Posterior vena cava (tissue), 2 donors: ENCODE results near the gene SH3GLB1. TPM values are rescaled to one million over a fixed set of nuclear protein-coding genes. Genes with fewer than 3 reads are reported as not detected.

ENCODE experiments used
- DNase-seq: peaks from one replicate; pipeline ENCODE4 v3.0.0-alpha.2; 2020; ENCODE audit warnings: low spot score
- intact Hi-C, 2 donors: fragments of 100-400 bp; cut with DNase I; formaldehyde crosslinking; loops; one replicate each; pipeline versions ENCODE4 v1.14.1 to v1.14.2; 2022 to 2023
- total RNA-seq, 2 donors: library from RNA; stranded (reverse); fragmentation: NEBNext Ultra II Directional; extraction: Animal tissue kit (Norgen Biotek cat#: 25700); gene quantifications; one replicate each; pipeline ENCODE4 v1.2.1, GENCODE V29; 2021
- donor health status: DM: yes; HTN: yes; CAD: no.
- donor health status: DM: yes; HTN: yes; CAD: no.

SH3GLB1 gene
- total RNA-seq, 2 donors from 2014 or later, result 105 to 129 TPM

GRCh38 chr1:86714561-86715244 is 10.3 kb downstream of the SH3GLB1 start:
- intact Hi-C loops, result no loop called here

GRCh38 chr1:86718786-86719185 is 14.4 kb downstream of the SH3GLB1 start:
- no peak for DNase-seq
- intact Hi-C loops, result no loop called here

More at GRCh38 chr1:86714561-86715244, 10.3 kb downstream of the SH3GLB1 start:
- no peak for DNase-seq

DNA sequence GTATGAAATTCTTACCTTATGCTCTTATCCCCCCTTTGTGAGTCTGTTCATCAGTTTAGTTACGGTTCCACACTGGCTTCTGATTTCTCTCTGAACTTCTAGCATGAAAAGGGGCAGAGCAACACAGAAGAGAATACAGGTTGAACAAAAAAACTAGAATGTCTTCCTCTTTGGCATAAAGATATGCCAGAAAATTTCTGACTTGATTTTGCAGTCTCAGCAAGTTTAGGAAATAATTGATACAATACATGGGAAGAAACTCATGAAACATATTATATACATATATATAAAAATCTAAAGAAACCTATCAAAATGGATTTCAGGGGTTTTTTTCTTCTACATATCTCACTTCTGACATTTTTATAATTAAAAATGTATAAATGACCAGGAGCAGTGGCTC is 27.0 kb downstream of the SH3GLB1 start:
- intact Hi-C loops, result no loop called here
- no peak for DNase-seq

- DNase-seq, result no peak
- intact Hi-C loops, result no loop called here
These were observed 29.0 kb downstream of the SH3GLB1 start for GRCh38 chr1:86733340-86733739.

- intact Hi-C loops, result no loop called here
- no peak for DNase-seq
These were observed 35.5 kb downstream of the SH3GLB1 start for GRCh38 chr1:86739648-86740509.

DNA sequence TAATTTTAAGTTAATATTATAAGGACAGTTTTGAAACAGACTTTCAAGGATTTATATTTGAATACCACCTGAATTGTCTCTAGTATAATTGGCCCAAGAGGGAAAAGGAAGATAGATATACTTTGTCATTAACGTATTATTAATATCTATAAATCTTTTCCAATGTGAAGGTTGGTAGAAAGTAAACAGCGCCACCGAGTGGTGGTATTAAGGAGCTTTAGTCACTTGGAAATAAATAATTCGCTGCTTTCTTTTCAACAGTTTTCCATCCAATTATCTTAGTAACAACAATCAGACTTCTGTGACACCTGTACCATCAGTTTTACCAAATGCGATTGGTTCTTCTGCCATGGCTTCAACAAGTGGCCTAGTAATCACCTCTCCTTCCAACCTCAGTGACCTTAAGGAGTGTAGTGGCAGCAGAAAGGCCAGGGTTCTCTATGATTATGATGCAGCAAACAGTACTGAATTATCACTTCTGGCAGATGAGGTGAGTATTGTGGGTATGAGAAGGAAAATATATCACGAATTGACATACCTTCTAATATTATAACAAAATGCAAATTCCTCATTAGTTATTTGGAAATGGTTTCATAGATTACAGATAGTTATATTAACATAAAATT is 37.7 kb downstream of the SH3GLB1 start:
- DNase-seq, result no peak
- intact Hi-C loops, result no loop called here

DNA sequence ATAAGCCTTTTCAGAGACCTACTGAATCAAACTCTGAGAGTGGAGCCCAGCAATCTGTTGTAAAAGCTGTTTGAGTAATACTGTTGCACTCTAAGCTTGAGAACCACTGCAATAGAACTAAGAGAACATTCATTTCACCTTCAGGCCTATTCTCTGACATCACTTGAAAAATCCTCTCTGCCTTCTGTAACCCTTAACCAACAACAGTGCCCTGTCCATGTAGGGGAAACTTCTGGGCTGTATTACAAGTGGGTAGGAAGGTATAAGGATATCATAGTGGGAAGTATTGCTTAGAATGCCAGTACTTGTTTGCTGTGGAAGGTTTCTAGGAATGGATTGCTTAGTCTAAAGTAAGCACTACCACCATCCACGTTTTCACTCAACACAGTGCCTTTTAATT is 42.9 kb downstream of the SH3GLB1 start:
- DNase-seq, result no peak
- intact Hi-C loops, result no loop called here

GRCh38 chr1:86748622-86749373 is 44.4 kb downstream of the SH3GLB1 start:
- intact Hi-C loops, result no loop called here
- DNase-seq, result no peak

DNA sequence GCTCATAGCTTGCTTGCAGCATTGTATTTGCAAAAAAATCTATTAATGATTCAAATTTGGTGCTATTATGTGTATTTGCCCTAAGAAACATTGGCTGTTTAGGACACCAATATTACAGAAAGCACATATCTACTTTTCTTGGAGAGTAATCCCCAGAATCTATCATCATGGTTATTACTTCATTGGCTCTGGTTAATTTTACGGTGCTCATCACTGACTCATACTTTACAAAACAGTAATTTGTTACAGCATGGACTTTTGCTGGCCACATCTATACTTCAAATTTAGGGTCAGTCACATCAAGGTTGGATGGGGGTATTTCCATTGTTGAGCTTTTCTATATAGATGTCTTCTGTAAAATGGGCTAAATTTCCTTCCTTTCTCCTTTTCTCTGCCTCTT is 45.7 kb downstream of the SH3GLB1 start:
- DNase-seq, result no peak
- intact Hi-C loops, result no loop called here

DNA sequence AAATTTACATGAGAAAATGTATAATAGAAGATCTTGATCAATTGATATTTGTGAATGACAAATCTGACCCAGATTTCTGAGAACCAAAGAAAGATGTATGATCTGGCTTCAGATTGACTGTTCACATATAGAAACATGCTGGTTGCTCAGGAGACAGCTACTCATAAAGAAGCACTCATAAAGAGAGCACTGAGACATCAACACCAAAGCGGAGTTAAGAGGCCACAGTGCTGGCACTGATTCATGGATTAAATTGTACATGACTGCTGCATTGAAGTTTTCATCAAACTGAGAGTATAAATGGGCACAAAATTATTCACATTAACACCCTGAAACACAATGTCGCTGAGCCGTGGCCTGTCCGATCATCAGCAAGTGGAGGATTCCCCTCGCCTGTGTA is 46.2 kb downstream of the SH3GLB1 start:
- intact Hi-C loops, result no loop called here
- no peak for DNase-seq

DNA sequence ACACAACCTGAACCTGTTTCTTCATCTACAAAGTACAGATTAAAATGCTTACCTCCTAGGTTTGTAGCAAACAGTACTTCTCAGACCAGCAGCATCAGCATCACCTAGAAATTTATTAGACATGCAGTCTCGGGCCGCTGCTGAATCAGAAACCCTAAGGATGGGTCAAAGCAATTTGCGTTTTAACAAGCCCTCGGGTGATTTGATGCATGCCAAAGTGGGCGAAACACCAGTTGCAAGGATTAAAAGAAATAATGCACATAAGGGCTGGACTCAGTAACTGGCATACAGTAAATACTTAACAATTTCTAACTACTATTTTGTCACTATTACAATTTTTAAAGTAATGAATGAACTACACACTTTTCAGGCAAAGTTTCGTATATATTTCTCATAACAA is 47.5 kb downstream of the SH3GLB1 start:
- intact Hi-C loops, result no loop called here
- DNase-seq, result no peak

GRCh38 chr1:86753700-86754099 is 49.3 kb downstream of the SH3GLB1 start:
- intact Hi-C loops, result no loop called here
- DNase-seq, result no peak

DNA sequence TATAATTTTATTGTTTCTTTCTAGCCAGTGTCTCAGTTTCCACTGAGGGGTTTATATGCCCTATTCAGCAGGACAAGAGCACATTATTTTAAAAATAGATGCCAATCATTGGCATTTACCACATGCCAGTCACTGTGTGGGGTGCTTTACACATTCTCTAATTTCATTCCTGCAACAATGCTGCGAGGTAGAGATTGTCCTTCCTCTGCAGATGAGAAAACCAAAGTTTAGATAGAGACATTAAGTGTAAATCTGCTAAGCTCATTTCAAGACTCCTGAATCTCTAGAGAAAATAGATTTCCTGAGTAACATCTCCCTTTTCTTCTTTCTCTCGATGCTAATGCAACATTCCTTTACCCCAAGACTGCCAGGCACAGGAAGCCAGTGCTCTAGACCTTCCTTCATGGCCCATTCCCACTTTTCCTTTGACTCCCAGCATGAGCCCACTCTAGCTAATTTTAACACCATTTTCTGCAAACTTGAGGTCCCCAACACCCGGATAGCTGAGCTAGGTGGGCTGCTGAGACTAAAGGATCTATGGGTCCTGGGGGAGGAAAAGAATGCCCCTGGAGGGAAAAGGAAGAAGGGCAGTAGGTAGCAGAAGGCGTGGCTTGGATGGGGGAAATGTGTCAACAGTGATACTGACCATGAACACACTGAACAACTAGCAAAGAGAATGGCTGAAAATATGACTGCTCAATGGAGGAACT is 50.0 kb downstream of the SH3GLB1 start:
- intact Hi-C loops, result no loop called here
- DNase-seq, result no peak

DNA sequence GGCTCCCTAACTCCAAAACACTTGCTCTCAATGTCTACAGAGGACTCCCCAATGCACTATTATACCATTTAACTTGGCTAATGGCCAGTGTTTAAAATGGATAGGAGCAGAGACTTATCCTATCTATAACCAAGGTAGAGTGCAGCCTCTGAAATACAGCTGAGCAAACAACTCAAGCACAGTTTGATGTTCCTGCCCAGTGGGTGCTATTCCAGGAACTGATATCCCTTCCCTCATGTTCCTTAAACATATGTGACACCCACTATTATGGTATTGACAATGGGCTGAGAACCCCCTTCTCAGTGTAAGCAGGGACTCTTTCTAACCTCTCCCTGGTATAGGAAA is 51.7 kb downstream of the SH3GLB1 start:
- DNase-seq, result no peak
- intact Hi-C loops, result no loop called here

GRCh38 chr1:86757272-86757984 is 53.1 kb downstream of the SH3GLB1 start:
- intact Hi-C loops, result no loop called here
- DNase-seq, result peak; percentile 81

GRCh38 chr1:86758570-86758969 is 54.2 kb downstream of the SH3GLB1 start:
- intact Hi-C loops, result no loop called here
- DNase-seq, result no peak

DNA sequence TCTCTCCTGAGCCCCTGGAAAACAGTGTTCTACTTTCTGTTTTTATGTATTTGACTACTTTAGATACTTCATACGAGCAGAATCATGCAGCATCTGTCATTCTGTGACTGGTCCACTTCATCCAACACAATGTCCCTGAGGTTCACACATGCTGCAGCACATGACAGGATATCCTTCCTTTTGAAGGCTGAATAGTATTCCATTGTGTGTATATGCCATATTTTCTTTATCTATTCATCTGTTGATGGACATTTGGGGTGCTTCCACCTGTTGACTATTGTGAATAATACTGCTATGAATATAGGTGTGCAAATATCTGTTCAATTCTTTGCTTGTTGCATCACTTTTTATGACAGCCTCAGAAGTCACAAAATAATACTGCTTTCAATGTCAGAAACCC is 55.8 kb downstream of the SH3GLB1 start:
- intact Hi-C loops, result no loop called here
- no peak for DNase-seq

DNA sequence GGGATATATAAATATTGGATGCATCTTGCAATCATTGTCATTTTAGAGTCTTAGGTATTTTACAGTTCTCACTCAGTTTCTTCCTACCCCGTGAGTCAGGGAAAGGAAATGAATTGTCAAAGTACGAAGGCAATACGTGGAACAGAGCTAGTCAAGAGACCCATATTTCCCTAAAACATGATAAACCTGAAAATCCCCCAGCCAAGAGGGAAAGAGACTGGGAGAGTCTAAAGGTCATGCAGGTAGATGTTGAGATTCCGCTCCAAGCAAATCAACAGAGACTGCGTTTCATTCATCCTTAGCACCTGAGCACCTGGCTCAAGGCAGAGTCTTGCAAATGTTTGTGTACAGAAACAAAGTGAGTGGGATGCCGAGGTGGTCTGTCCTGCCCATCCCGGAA is 58.0 kb downstream of the SH3GLB1 start:
- intact Hi-C loops, result no loop called here
- no peak for DNase-seq

DNA sequence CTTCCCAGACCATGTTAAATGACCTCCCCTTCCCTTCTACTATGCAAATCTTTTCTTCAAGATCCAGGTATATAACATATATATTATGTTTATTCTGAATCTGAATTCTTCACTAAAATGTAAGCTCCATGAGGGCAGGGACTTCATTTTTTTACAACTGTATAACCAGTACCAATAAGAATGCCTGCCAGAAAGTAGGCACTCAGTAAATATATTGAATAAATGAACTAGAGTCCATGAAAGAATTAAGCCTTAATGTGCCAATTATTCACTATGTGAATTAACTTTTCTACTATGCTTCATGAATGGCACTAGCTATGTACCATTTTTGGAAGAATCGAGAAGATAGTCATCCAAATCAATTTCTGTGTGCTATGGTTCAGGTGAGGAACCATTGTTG is 60.1 kb downstream of the SH3GLB1 start:
- intact Hi-C loops, result no loop called here
- no peak for DNase-seq
